GM19099 (cell line): Measurements from ENCODE around the gene ADAD1.

Experiments
- POLR2A ChIP-seq: IDR thresholded peaks from 3 replicates; pipeline ENCODE4 v1.6.1; 2011; ENCODE audit warnings: low read depth; ENCODE audit not compliant: insufficient read length; ENCODE audit errors: extremely low read depth

Gene ADAD1

DNA sequence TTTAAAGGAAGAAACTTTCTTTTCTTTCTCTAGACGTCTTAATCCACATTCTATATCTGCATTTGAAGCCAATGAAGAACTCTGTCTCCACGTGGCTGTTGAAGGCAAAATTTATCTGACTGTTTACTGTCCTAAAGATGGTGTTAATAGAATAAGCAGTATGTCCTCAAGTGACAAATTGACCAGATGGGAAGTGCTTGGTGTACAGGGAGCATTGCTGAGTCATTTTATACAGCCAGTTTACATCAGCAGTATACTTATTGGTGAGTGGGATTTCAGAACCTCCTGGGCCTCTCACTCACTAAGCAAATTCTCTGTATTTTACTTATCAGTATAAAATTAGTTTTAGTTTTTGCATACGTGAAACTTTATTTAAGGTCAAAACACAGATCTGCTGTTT, 33.7 kb downstream of the ADAD1 start:
- no peak for TF ChIP-seq POLR2A

GRCh38 chr4:122423246-122423645, 44.4 kb downstream of the ADAD1 start:
- TF ChIP-seq POLR2A, result no peak

DNA sequence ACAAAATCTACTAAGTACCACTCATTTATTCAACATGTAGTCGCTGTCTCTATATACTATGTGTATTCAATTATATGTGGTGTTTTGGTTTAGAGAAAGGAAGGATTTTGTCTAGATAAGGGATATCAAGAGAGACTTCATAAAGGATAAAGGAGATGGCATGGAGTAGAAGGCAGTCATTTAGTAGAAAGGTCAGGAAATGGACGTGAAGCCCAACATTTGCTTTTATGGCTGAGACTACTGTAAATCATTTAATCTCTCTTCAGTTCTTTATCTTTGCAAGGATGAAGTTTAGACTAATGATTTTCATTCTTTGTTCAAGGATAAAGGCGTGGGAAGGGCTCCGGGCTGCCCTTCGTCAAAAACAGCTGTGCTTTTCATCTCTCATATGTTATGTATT, 52.5 kb downstream of the ADAD1 start:
- TF ChIP-seq POLR2A, result no peak

- no peak for TF ChIP-seq POLR2A
Observed at GRCh38 chr4:122434285-122434684, 55.5 kb downstream of the ADAD1 start.

- no peak for TF ChIP-seq POLR2A
Observed at GRCh38 chr4:122450847-122451246, 72.0 kb downstream of the ADAD1 start.

- no peak for TF ChIP-seq POLR2A
Observed at GRCh38 chr4:122453384-122453995, 74.7 kb downstream of the ADAD1 start.

GRCh38 chr4:122456231-122457116, 77.7 kb downstream of the ADAD1 start, which contains the start of gene IL2:
TSS of gene IL2 (minus strand) at chr4:122456725. CDS start at chr4:122456440, 285 bp downstream.
- no peak for TF ChIP-seq POLR2A

- TF ChIP-seq POLR2A, result no peak
Observed at GRCh38 chr4:122458625-122459024, 79.8 kb downstream of the ADAD1 start.

DNA sequence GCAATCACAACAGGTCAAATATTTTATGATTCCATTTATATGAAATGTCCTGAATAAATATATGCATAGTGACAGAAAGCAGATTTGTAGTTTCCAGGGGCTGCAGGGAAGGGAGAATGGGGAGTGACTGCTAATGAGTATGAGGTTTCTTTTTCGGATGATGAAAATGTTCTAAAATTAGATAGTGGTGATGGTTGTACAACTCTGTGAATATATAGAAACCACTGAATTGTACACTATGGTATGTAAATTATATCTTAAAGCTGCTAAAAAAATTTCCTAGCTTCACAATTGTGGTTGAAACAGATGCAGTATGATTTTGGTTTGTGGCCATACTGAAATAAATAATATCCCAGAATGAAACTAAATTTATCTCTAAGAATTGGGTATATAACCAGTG, 90.6 kb downstream of the ADAD1 start:
- no peak for TF ChIP-seq POLR2A

DNA sequence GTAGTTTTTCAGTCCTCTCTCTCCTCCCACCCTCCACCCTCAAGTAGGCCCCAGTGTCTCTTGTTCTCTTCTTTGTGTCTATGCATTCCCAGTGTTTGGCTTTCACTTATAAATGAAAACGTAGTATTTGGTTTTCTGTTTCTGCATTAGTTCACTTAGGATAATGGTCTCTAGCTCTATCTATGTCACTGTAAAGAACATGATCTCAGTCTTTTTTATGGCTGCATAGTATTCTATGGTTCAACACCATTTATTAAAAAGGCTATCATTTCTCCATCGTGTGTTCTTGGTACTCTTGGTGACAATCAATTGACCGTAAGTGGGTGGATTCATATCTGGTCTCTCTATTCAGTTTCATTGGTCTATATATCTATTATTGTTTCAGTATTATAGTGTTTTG, 96.4 kb downstream of the ADAD1 start:
- TF ChIP-seq POLR2A, result no peak

DNA sequence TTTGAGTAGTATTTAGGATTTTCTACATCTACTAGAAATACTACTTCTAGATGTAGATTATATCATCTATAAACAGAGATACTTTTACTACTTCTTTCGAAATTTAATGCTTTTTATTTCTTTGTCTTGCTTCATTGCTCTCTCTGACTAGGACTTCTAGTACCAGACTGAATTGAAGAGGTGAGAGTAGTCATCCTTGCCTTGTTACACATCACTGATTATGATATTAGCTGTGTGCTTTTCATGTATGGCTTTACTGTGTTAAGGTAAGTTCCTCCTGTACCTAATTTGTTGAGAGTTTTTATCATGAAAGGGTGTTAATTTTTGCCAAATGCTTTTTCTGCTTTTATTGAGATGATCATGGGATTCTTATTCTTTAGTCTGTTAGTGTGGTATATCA, 97.3 kb downstream of the ADAD1 start:
- no peak for TF ChIP-seq POLR2A

- TF ChIP-seq POLR2A, result no peak
Observed at GRCh38 chr4:122476745-122477144, 97.9 kb downstream of the ADAD1 start.
